Body of pancreas (tissue), 4 donors: ENCODE data around the gene C10orf90.

Source experiments
- CTCF ChIP-seq, 7 experiments: fragments of 450-650 bp in 4 of 7; fragments of 200-600 bp in 3 of 7; sonication (generic) in 3 of 7; IDR thresholded peaks; one replicate each; pipeline ENCODE4 v1.5.1; 2016 to 2019; ENCODE audit warnings: antibody characterized with exemption in 7 of 7
- POLR2A ChIP-seq, 3 donors: fragments of 450-650 bp; IDR thresholded peaks; one replicate each; pipeline ENCODE4 v1.6.1; 2016; ENCODE audit warnings: antibody characterized with exemption in 3 of 3, mild to moderate bottlenecking in 2 of 3

GRCh38 chr10:126390324-126390723, 280.2 kb downstream of the C10orf90 start:
- TF ChIP-seq POLR2A (IDR thresholded peaks at IDR 0.05) (no peak), CTCF (IDR thresholded peaks at IDR 0.05) (no peak)
